HCT116 (cell line): ENCODE measurements around the gene LDB2. TPM values are rescaled to one million over a fixed set of nuclear protein-coding genes. Genes with fewer than 3 reads are reported as not detected.

Experiments used
- ATAC-seq: fragments of 200-7000 bp; cut with Tn5 transposase; 2 replicates; pipeline ENCODE4 v1.9.1; 2020; ENCODE audit warnings: mild to moderate bottlenecking, moderate library complexity
- BruUV-seq: library from RNA; stranded (reverse); fragments of 400-500 nt; replicated peaks from 2 replicates; lab custom pipeline; 2021; lab: Mats Ljungman, UMichigan
- CTCF ChIA-PET: fragments of 300-600 bp; sonication (Branson Sonifier 250); formaldehyde crosslinking; loops from one replicate; lab custom pipeline; 2021; ENCODE audit warnings: antibody characterized with exemption; lab: Charles Lee
- POLR2A ChIA-PET: fragments of 300-600, 350-600 bp; sonication (Branson Sonifier 250); formaldehyde crosslinking; loops from one replicate; lab custom pipeline; 2021; ENCODE audit warnings: antibody characterized with exemption; lab: Charles Lee
- RAD21 ChIA-PET, 2 experiments: fragments of 300-600 bp; sonication (Branson Sonifier 250); formaldehyde crosslinking; loops; one replicate each; lab custom pipeline; 2023; ENCODE audit warnings: low total read pairs in 2 of 2; ENCODE audit not compliant: uncharacterized antibody in 2 of 2, unreplicated experiment in 2 of 2, low non-redundant PET in 1 of 2; lab: Charles Lee
- DNase-seq: peaks from one replicate; pipeline ENCODE4 v3.0.0-alpha.2; 2010; ENCODE audit warnings: low read depth, low spot score
- H2AFZ ChIP-seq: fragments of 200-600 bp; shearing (Covaris generic), sonication (generic); 2 replicates; pipeline ENCODE4 v1.6.1; 2017; ENCODE audit warnings: low read depth, mixed run types, mixed read lengths, antibody characterized with exemption, low read length; ENCODE audit not compliant: poor library complexity, severe bottlenecking
- H3K27ac ChIP-seq: 2 replicates; pipeline ENCODE4 v1.5.1; 2012; ENCODE audit warnings: low read depth, low read length
- H3K27me3 ChIP-seq: fragments of 200-600 bp; sonication (generic); 2 replicates; pipeline ENCODE4 v1.6.1; 2016; ENCODE audit warnings: mixed run types, low read length, mixed read lengths; ENCODE audit not compliant: insufficient read depth
- H3K36me3 ChIP-seq, 2 experiments: fragments of 200-500 bp in 1 of 2; fragments of 200-600 bp in 1 of 2; sonication (Bioruptor generic) in 1 of 2; sonication (generic) in 1 of 2; 2 replicates each; pipeline versions ENCODE4 v1.5.1 to v1.6.1; 2014 to 2016; ENCODE audit warnings: low read length in 2 of 2, inconsistent platforms in 1 of 2, mixed read lengths in 1 of 2, mixed run types in 1 of 2; ENCODE audit not compliant: insufficient read depth in 2 of 2, control insufficient read depth in 1 of 2
- H3K4me1 ChIP-seq, 2 experiments: fragments of 200-600 bp in 1 of 2; sonication (generic) in 1 of 2; 2 replicates each; pipeline versions ENCODE4 v1.5.1 to v1.6.1; 2012 to 2017; ENCODE audit warnings: low read length in 2 of 2, inconsistent platforms in 1 of 2, mild to moderate bottlenecking in 1 of 2, mixed read lengths in 1 of 2, mixed run types in 1 of 2, moderate library complexity in 1 of 2; ENCODE audit not compliant: insufficient read depth in 2 of 2, control insufficient read depth in 1 of 2
- H3K4me2 ChIP-seq: fragments of 200-600 bp; sonication (generic); 2 replicates; pipeline ENCODE4 v1.6.1; 2017; ENCODE audit warnings: mixed run types, low read length, mixed read lengths
- H3K4me3 ChIP-seq, 2 experiments: fragments of 200-600 bp in 1 of 2; sonication (generic) in 1 of 2; replicated peaks in 1 of 2; 2 replicates each; pipeline ENCODE4 v1.5.1; 2011 to 2016; ENCODE audit warnings: low read length in 2 of 2, control low read depth in 1 of 2, low read depth in 1 of 2, mild to moderate bottlenecking in 1 of 2, mixed read lengths in 1 of 2, mixed run types in 1 of 2
- H3K79me2 ChIP-seq: fragments of 200-600 bp; sonication (generic); 2 replicates; pipeline ENCODE4 v1.6.1; 2017; ENCODE audit warnings: mild to moderate bottlenecking, mixed run types, low read length, moderate library complexity, mixed read lengths; ENCODE audit not compliant: insufficient read depth
- H3K9ac ChIP-seq: fragments of 200-600 bp; sonication (generic); 2 replicates; pipeline ENCODE4 v1.6.1; 2016; ENCODE audit warnings: low read length, mixed read lengths
- H3K9me2 ChIP-seq: fragments of 200-600 bp; sonication (generic), shearing (Covaris generic); 2 replicates; pipeline ENCODE4 v1.6.1; 2017; ENCODE audit warnings: mixed run types, mild to moderate bottlenecking, moderate library complexity; ENCODE audit not compliant: insufficient read depth
- H3K9me3 ChIP-seq, 2 experiments: fragments of 200-500 bp in 1 of 2; fragments of 200-600 bp in 1 of 2; sonication (Bioruptor generic) in 1 of 2; sonication (generic) in 1 of 2; 2 replicates each; pipeline ENCODE4 v1.6.1; 2014 to 2017; ENCODE audit warnings: low read length in 2 of 2, mixed read lengths in 2 of 2, inconsistent platforms in 1 of 2, low read depth in 1 of 2, mild to moderate bottlenecking in 1 of 2, mixed run types in 1 of 2, moderate library complexity in 1 of 2; ENCODE audit not compliant: control insufficient read depth in 1 of 2, insufficient read depth in 1 of 2
- H4K20me1 ChIP-seq: fragments of 200-600 bp; sonication (generic), shearing (Covaris generic); 2 replicates; pipeline ENCODE4 v1.6.1; 2017; ENCODE audit warnings: mixed run types, mild to moderate bottlenecking, moderate library complexity; ENCODE audit not compliant: insufficient read depth
- CBX3 ChIP-seq: IDR thresholded peaks from 2 replicates; pipeline ENCODE4 v1.6.1; 2012; ENCODE audit warnings: low read depth
- CEBPB ChIP-seq: IDR thresholded peaks from 2 replicates; pipeline ENCODE4 v1.6.1; 2012; ENCODE audit warnings: low read depth
- EGR1 ChIP-seq: IDR thresholded peaks from 2 replicates; pipeline ENCODE4 v1.6.1; 2012; ENCODE audit warnings: low read depth
- ELF1 ChIP-seq: IDR thresholded peaks from 2 replicates; pipeline ENCODE4 v1.6.1; 2012; ENCODE audit warnings: low read depth, borderline replicate concordance
- EZH2 ChIP-seq: fragments of 200-600 bp; sonication (generic); IDR thresholded peaks from 2 replicates; pipeline ENCODE4 v1.6.1; 2017; ENCODE audit warnings: antibody characterized with exemption, mixed run types
- FOSL1 ChIP-seq: IDR thresholded peaks from 2 replicates; pipeline ENCODE4 v1.6.1; 2012; ENCODE audit warnings: low read depth
- JUND ChIP-seq: IDR thresholded peaks from 2 replicates; pipeline ENCODE4 v1.6.1; 2012
- POLR2A ChIP-seq: IDR thresholded peaks from 2 replicates; pipeline ENCODE4 v1.7.0; 2011; ENCODE audit warnings: borderline replicate concordance; ENCODE audit not compliant: insufficient read depth, insufficient read length; ENCODE audit errors: extremely low read depth
- POLR2AphosphoS5 ChIP-seq: IDR thresholded peaks from 2 replicates; pipeline ENCODE4 v1.6.1; 2011; ENCODE audit warnings: mild to moderate bottlenecking, low read depth, low read length, moderate library complexity
- RAD21 ChIP-seq: IDR thresholded peaks from 2 replicates; pipeline ENCODE4 v1.6.1; 2012; ENCODE audit warnings: low read depth, mild to moderate bottlenecking
- SP1 ChIP-seq: IDR thresholded peaks from 2 replicates; pipeline ENCODE4 v1.6.1; 2012; ENCODE audit warnings: low read depth
- SRF ChIP-seq: IDR thresholded peaks from 2 replicates; pipeline ENCODE4 v1.6.1; 2012; ENCODE audit warnings: low read depth
- TCF7L2 ChIP-seq: IDR thresholded peaks from 2 replicates; pipeline ENCODE4 v1.7.0; 2011; ENCODE audit warnings: borderline replicate concordance, inconsistent platforms; ENCODE audit not compliant: insufficient read depth, insufficient read length; ENCODE audit errors: extremely low read depth
- YY1 ChIP-seq: IDR thresholded peaks from 2 replicates; pipeline ENCODE4 v1.6.1; 2011; ENCODE audit warnings: low read length, low read depth, moderate library complexity, mild to moderate bottlenecking; ENCODE audit not compliant: insufficient replicate concordance; ENCODE audit errors: extremely low read depth
- ZFX ChIP-seq: fragments of 450-650 bp; IDR thresholded peaks from 2 replicates; pipeline ENCODE4 v1.6.1; 2017
- ZNF274 ChIP-seq: fragments of 200-500 bp; sonication (Bioruptor generic); IDR thresholded peaks from 2 replicates; pipeline ENCODE4 v1.6.1; 2014; ENCODE audit warnings: mild to moderate bottlenecking, low read depth, low read length, inconsistent platforms
- intact Hi-C: fragments of 100-400 bp; cut with micrococcal nuclease; formaldehyde crosslinking; loops from 2 replicates; pipeline ENCODE4 v1.10.0; 2022
- total RNA-seq: library from RNA; stranded (reverse); gene quantifications from one replicate; pipeline ENCODE4 v1.2.1, GENCODE V29; 2021; ENCODE audit not compliant: unreplicated experiment
- TF ChIP-seq, protein P1 (sequence below): IDR thresholded peaks from 2 replicates; pipeline ENCODE4 v1.6.1; 2012
- TF ChIP-seq, protein P2 (sequence below): IDR thresholded peaks from 2 replicates; pipeline ENCODE4 v1.6.1; 2012; ENCODE audit warnings: low read depth
- TF ChIP-seq, protein P3 (sequence below): IDR thresholded peaks from 2 replicates; pipeline ENCODE4 v1.6.1; 2012

The LDB2 gene
- total RNA-seq, 1 experiment from 2014 or later: 0.12 TPM

DNA sequence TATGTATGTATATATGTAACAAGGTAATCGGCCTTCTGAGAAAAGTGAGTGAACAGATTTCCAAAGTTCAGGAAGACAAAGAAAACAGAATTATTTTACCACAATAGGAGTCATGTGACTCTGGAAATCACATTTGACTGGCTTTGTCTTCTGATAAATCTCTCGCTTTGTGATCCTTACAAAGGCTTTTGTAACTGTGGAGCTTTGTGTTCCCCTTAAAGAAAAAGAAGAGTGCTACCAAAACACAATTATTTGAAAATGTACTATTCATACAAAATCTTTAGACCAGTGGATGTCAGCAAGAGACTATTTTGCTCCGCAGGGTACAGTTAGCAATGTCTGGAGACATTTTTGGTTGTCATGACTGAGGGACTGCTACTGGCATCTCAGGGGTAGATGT lies 238.8 kb downstream of the LDB2 start:
- DNase-seq (no peak), ATAC-seq (no peak)
- no peaks in the 10 kb centered on the region for H3K9me2 ChIP-seq
- H3K4me3 ChIP-seq: no peak overlapping the region
- no peak overlapping the region for H3K9ac ChIP-seq
- H3K27me3 ChIP-seq: peaks cover 8% of the 10 kb centered on the region; the same call in 1 of the 2 replicates
- no peaks in the 10 kb centered on the region for H3K36me3 ChIP-seq
- intact Hi-C loops: no loop called here
- H3K79me2 ChIP-seq: no peaks in the 10 kb centered on the region
- no peak overlapping the region for H2AFZ ChIP-seq
- CTCF ChIA-PET: no interaction called here
- H4K20me1 ChIP-seq: no peaks in the 10 kb centered on the region
- POLR2A ChIA-PET: no interaction called here
- TF ChIP-seq RAD21: no peak
- no peak for TF ChIP-seq CBX3
- TF ChIP-seq FOSL1: no peak
- TF ChIP-seq, protein P1, sequence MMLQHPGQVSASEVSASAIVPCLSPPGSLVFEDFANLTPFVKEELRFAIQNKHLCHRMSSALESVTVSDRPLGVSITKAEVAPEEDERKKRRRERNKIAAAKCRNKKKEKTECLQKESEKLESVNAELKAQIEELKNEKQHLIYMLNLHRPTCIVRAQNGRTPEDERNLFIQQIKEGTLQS: no peak
- no peak for TF ChIP-seq ZNF274
- no peak for TF ChIP-seq CEBPB
- no peak for TF ChIP-seq SRF
- RAD21 ChIA-PET: no interaction called here
- no peaks in the 10 kb centered on the region for H3K9me3 ChIP-seq
- H3K4me2 ChIP-seq: no peak overlapping the region
- BruUV-seq: no TSS peak
- no peaks in the 10 kb centered on the region for H3K4me1 ChIP-seq
- no peak overlapping the region for H3K27ac ChIP-seq

DNA sequence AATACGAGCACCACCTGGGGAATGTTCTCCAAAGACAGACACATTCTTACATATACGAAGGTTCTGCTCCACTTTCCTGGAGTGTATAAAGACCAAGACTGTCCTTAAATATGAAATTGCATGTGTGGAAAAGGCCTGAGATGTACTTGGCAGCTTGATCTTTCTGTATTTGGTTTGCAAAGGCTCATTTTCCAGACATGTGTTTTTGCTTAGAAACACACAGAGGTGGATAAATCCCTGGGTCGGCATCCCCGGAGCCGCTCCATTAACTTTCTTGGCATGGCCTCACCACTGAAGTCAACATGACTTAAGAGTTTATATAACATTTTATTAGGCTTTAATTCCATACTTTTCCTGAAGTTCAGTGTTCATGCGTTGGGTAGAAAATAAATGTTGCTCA lies 239.4 kb downstream of the LDB2 start:
- POLR2A ChIA-PET: no interaction called here
- no peak overlapping the region for H3K27ac ChIP-seq
- no peak overlapping the region for H2AFZ ChIP-seq
- no peak overlapping the region for H3K4me2 ChIP-seq
- no TSS peak for BruUV-seq
- H3K79me2 ChIP-seq: no peaks in the 10 kb centered on the region
- H3K4me1 ChIP-seq: no peaks in the 10 kb centered on the region
- ATAC-seq (no peak), DNase-seq (no peak)
- H3K4me3 ChIP-seq: no peak overlapping the region
- RAD21 ChIA-PET: no interaction called here
- no peaks in the 10 kb centered on the region for H3K9me2 ChIP-seq
- no peaks in the 10 kb centered on the region for H3K36me3 ChIP-seq
- H3K27me3 ChIP-seq: peaks cover 8% of the 10 kb centered on the region; the same call in 1 of the 2 replicates
- H4K20me1 ChIP-seq: no peaks in the 10 kb centered on the region
- no peaks in the 10 kb centered on the region for H3K9me3 ChIP-seq
- intact Hi-C loops: no loop called here
- no peak overlapping the region for H3K9ac ChIP-seq
- CTCF ChIA-PET: no interaction called here
- TF ChIP-seq TCF7L2 (no peak), EGR1 (no peak), ZFX (no peak), YY1 (no peak), SRF (no peak), CBX3 (no peak), POLR2AphosphoS5 (no peak), EZH2 (no peak), FOSL1 (no peak), CEBPB (no peak), RAD21 (no peak), POLR2A (no peak), SP1 (no peak), JUND (no peak), ZNF274 (no peak), ELF1 (no peak)
- TF ChIP-seq, protein P1: no peak
- TF ChIP-seq, protein P2, sequence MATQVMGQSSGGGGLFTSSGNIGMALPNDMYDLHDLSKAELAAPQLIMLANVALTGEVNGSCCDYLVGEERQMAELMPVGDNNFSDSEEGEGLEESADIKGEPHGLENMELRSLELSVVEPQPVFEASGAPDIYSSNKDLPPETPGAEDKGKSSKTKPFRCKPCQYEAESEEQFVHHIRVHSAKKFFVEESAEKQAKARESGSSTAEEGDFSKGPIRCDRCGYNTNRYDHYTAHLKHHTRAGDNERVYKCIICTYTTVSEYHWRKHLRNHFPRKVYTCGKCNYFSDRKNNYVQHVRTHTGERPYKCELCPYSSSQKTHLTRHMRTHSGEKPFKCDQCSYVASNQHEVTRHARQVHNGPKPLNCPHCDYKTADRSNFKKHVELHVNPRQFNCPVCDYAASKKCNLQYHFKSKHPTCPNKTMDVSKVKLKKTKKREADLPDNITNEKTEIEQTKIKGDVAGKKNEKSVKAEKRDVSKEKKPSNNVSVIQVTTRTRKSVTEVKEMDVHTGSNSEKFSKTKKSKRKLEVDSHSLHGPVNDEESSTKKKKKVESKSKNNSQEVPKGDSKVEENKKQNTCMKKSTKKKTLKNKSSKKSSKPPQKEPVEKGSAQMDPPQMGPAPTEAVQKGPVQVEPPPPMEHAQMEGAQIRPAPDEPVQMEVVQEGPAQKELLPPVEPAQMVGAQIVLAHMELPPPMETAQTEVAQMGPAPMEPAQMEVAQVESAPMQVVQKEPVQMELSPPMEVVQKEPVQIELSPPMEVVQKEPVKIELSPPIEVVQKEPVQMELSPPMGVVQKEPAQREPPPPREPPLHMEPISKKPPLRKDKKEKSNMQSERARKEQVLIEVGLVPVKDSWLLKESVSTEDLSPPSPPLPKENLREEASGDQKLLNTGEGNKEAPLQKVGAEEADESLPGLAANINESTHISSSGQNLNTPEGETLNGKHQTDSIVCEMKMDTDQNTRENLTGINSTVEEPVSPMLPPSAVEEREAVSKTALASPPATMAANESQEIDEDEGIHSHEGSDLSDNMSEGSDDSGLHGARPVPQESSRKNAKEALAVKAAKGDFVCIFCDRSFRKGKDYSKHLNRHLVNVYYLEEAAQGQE: no peak
- TF ChIP-seq, protein P3, sequence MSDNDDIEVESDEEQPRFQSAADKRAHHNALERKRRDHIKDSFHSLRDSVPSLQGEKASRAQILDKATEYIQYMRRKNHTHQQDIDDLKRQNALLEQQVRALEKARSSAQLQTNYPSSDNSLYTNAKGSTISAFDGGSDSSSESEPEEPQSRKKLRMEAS: no peak
